Spleen (tissue), 7 donors: ENCODE data around the gene YPEL1.
"Not testable (repeated sequence)": the region's sequence is repeated elsewhere in the genome, so short reads cannot be mapped to it uniquely, and the experiment has no call there.

ENCODE experiments used
- POLR2A ChIP-seq, 3 donors: fragments of 450-650 bp; IDR thresholded peaks; one replicate each; pipeline ENCODE4 v1.5.1; 2017; ENCODE audit warnings: antibody characterized with exemption in 3 of 3, mild to moderate bottlenecking in 1 of 3
- POLR2AphosphoS5 ChIP-seq, 3 donors: sonication (generic); formaldehyde crosslinking; IDR thresholded peaks; one replicate each; pipeline ENCODE4 v1.5.1; 2017; ENCODE audit warnings: antibody characterized with exemption in 3 of 3
- TF ChIP-seq, protein P1 (sequence below), 11 experiments: fragments of 200-600 bp in 7 of 11; fragments of 450-650 bp in 4 of 11; sonication (generic) in 4 of 11; IDR thresholded peaks in 8 of 11; conservative IDR thresholded peaks in 3 of 11; 1 replicate in 7 of 11; 2 replicates in 4 of 11; pipeline versions ENCODE4 v1.4.0 to v1.8.0; 2016 to 2021; ENCODE audit warnings: antibody characterized with exemption in 11 of 11, inconsistent platforms in 4 of 11, mild to moderate bottlenecking in 1 of 11
- donor health status: DM: no; HTN: no; CAD: no; lungs with moderate emphysema.
- donor health status: DM: no; HTN: no; CAD: no.
- donor health status: DM: no; HTN: no; CAD: no.

DNA sequence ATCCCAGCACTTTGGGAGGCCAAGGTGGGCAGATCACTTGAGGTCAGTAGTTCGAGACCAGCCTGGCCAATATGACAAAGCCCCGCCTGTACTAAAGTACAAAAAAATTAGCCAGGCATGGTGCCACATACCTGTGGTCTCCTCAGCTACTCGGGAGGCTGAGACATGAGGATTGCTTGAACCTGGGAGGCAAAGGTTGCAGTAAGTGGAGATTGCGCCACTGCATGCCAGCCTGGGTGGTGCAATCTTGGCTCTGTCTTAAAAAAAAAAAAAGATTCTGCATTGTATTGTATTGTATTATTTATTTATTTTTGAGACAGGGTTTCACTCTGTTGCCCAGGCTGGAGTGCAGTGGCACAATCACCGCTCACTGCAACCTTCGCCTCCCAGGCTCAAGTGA lies 9.3 kb upstream of the YPEL1 start:
- TF ChIP-seq, protein P1, sequence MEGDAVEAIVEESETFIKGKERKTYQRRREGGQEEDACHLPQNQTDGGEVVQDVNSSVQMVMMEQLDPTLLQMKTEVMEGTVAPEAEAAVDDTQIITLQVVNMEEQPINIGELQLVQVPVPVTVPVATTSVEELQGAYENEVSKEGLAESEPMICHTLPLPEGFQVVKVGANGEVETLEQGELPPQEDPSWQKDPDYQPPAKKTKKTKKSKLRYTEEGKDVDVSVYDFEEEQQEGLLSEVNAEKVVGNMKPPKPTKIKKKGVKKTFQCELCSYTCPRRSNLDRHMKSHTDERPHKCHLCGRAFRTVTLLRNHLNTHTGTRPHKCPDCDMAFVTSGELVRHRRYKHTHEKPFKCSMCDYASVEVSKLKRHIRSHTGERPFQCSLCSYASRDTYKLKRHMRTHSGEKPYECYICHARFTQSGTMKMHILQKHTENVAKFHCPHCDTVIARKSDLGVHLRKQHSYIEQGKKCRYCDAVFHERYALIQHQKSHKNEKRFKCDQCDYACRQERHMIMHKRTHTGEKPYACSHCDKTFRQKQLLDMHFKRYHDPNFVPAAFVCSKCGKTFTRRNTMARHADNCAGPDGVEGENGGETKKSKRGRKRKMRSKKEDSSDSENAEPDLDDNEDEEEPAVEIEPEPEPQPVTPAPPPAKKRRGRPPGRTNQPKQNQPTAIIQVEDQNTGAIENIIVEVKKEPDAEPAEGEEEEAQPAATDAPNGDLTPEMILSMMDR (IDR thresholded peaks at IDR 0.05 in 8 of 11, conservative IDR thresholded peaks at IDR 0.05 in 3 of 11): not testable (repeated sequence)
- not testable (repeated sequence) for TF ChIP-seq POLR2A, POLR2AphosphoS5 (IDR thresholded peaks at IDR 0.05)
